ENCODE data around the gene HS1BP3.

Gene HS1BP3

GRCh38 chr2:20567926-20568179 is 83.0 kb downstream of the HS1BP3 start:
- DNase-seq = no peak

All from activated T-cell treated with anti-CD3 and anti-CD28 coated beads, Interleukin-2, amount 50 U/mL, for 48 hours (primary cell).